Fibroblast of the aortic adventitia (primary cell): ENCODE data around the gene ERCC4. TPM values are rescaled to one million over a fixed set of nuclear protein-coding genes. Genes with fewer than 3 reads are reported as not detected.
"Not testable (repeated sequence)": the region's sequence is repeated elsewhere in the genome, so short reads cannot be mapped to it uniquely, and the experiment has no call there.

Experiments
- DNase-seq: peaks from one replicate; pipeline ENCODE4 v3.0.0-alpha.2; 2010; ENCODE audit warnings: low read depth
- H3K4me3 ChIP-seq: 2 replicates; pipeline ENCODE4 v1.5.1; 2011; ENCODE audit warnings: low read depth, mild to moderate bottlenecking, control low read depth, low read length, moderate library complexity
- total RNA-seq: library from RNA; depleted of rRNA; stranded (reverse); fragments of >200 nt; gene quantifications from 2 replicates; pipeline ENCODE4 v1.2.3, GENCODE V29; 2012; ENCODE audit warnings: low replicate concordance
- TF ChIP-seq, protein P1 (sequence below): IDR thresholded peaks from 2 replicates; pipeline ENCODE4 v1.5.1; 2011; ENCODE audit warnings: mild to moderate bottlenecking, low read length, control low read depth, inconsistent platforms; ENCODE audit not compliant: insufficient read depth

ERCC4 gene
- total RNA-seq, 1 donor: 16.4 TPM

DNA sequence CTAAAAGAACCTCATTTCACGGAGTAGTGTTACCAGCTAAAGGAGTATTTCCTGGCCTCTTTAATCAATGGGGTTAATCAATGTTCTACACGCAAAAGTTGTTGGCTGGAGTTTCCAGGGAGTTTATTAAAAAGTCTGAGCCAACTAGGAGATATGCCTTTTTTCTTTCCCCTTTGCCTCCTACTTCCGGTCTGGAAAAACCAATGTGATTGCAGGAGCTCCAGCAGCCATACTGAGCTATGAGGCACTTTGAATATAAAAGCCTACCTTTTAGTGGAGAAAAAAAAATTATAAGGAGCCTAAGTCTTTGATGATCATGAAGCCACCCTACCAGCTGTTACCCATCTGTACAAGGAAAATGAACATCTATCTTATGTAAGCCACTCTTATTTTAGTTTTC, 17.9 kb upstream of the ERCC4 start:
- no peak for DNase-seq
- TF ChIP-seq, protein P1, sequence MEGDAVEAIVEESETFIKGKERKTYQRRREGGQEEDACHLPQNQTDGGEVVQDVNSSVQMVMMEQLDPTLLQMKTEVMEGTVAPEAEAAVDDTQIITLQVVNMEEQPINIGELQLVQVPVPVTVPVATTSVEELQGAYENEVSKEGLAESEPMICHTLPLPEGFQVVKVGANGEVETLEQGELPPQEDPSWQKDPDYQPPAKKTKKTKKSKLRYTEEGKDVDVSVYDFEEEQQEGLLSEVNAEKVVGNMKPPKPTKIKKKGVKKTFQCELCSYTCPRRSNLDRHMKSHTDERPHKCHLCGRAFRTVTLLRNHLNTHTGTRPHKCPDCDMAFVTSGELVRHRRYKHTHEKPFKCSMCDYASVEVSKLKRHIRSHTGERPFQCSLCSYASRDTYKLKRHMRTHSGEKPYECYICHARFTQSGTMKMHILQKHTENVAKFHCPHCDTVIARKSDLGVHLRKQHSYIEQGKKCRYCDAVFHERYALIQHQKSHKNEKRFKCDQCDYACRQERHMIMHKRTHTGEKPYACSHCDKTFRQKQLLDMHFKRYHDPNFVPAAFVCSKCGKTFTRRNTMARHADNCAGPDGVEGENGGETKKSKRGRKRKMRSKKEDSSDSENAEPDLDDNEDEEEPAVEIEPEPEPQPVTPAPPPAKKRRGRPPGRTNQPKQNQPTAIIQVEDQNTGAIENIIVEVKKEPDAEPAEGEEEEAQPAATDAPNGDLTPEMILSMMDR: no peak
- H3K4me3 ChIP-seq: no peak overlapping the region

DNA sequence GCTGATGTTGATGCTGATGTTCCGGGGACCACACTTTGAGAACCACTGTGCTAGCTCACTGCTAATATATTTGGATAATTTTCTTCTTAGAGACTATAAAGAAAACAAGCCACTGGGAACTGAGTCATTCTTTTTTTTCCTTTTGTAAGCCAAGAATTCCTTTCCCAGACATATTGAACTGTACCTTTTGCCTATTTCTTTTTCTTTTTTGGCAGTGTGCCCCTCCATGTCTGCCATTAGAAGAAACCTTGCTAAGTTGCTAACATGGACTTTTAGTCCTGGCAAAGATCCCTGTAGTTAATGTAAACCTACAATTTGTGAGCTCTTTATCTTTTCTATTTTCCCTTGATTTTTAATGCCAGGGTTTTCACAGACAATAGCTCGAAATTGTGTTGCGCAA, 17.3 kb upstream of the ERCC4 start:
- DNase-seq: peak; percentile 93
- TF ChIP-seq, protein P1: no peak
- H3K4me3 ChIP-seq: no peak overlapping the region

DNA sequence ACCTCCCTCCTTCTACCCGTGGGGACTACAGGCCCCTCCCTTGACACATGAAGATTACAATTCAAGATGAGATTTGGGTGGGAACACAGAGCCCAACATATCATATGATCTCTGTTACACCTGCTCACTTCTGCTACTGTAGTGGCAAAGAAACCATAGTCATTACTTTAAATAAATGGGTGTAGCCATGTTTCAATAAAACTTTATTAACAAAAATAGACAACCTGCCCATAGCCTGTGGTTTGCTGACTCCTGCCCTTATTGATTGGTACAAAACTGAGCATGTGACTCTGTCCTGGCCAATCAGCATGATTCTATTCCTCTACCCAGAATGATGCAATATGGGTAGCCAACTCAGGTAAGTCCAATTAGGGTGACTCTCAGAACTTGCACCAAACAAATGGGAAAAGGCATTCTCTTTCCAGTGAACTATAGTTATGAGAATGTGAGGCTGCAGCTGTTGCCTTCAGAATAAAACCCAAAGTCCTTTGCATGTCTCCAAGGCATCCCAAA, 15.7 kb upstream of the ERCC4 start:
- TF ChIP-seq, protein P1: no peak
- DNase-seq: no peak
- no peak overlapping the region for H3K4me3 ChIP-seq

DNA sequence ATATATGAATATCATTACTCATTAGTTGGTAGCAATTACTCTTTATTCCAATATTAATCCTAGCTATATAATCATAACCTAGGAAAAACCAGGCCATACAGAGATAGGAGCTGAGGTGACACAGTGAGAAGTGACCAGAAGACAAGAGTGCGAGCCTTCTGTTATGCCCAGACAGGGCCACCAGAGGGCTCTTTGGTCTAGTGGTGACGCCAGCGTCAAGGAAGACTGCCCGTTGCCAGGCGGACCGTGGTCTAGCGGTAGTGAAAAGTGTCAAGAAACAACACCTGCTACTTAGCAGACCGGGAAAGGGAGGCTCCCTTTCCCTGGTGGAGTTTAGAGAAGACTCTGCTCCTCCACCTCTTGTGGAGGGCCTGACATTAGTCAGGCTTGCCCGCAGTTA, 15.1 kb upstream of the ERCC4 start:
- not testable (repeated sequence) for H3K4me3 ChIP-seq, DNase-seq
- TF ChIP-seq, protein P1: peak; percentile 42

DNA sequence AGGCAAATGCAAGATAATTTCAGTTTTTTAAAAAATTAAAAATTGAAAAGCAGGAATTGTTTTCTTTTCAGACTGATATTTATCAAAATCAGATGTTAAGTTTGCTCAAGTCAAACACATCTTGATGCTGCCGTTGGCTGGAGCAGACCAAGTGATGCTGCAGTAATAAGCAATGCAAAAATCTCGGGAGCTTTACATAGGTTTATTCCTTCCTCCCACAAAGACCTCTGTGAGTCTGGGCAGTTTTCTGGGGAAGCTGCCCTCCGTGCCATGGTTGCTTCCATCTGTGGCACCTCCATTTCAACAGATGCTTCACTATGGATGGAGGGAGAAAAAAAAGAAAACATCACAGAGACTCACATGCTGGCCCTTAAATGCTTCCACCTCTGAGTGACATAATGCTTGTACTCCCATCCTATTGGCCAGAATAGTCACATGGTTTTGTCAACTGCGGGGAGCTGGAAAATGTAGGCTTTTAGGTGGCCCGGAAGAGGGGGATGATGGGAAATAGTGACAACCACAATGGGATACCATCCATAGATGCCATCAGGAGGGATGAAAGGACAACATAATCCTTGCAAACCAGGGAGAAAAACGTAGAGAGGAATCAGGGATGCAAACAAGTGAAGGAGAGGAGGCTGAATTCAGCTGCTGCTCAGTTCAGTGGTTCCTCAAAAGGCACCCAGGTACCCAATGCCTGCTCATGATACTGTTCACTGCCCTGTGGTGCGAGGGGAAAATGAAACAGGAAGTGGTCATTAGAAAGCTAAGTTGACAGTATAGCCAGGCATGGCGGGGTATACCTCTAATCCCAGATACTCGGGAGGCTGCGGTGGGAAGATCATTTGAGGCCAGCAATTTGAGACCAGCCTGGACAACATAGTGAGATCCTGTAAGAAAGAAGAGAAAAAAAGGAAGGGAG, 13.5 kb upstream of the ERCC4 start:
- no peak overlapping the region for H3K4me3 ChIP-seq
- no peak for DNase-seq
- TF ChIP-seq, protein P1: no peak

DNA sequence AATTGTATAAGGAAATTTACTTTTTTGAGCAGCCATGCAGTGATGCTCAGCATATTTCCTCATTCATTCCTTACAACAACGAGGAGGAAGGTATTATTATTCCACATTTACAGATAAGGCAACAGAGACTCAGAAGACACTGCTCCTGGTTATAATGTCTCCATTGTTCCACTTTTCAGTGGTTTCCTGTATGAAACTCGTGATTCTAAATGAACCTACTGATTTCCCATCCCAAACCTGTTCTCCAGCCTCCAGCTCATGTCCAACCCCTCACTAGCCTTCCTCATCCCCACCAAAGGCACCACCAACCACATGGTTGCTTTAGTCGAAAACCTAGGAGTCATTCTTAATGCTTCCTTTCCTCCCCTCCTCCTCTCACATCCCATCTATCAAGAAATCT, 12.5 kb upstream of the ERCC4 start:
- TF ChIP-seq, protein P1: no peak
- DNase-seq: no peak
- H3K4me3 ChIP-seq: no peak overlapping the region

DNA sequence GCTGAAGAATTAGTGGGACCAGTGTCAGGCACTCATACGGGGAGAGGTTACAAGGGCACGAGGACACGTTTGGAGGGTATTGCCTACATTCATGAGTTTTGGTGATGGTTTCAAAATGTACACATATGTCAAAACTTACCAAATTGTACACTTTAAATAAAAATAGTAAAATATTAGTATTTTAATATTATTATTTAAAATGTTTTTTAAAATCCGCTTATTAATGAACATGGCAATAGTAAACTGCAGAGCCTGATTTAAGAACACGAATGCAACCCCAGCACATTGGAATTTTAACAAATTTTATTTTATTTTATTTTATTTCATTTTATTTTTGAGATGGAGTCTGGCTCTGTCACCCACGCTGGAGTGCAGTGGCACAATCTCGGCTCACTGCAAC, 10.9 kb upstream of the ERCC4 start:
- DNase-seq: no peak
- TF ChIP-seq, protein P1: no peak

More for the DNA sequence above, 10.9 kb upstream of the ERCC4 start:
- H3K4me3 ChIP-seq: no peak overlapping the region
